Adrenal gland (tissue), 12 donors: ENCODE measurements around the gene LRRC46. TPM values are rescaled to one million over a fixed set of nuclear protein-coding genes. Genes with fewer than 3 reads are reported as not detected.

Experiments
- DNase-seq, 7 donors: peaks; one replicate each; pipeline ENCODE4 v3.0.0-alpha.2; 2019 to 2020
- H3K27ac ChIP-seq, 5 donors: fragments of 200-600 bp; sonication (generic) in 4 of 5; 1 replicate in 3 of 5; 2 replicates in 2 of 5; pipeline versions ENCODE4 v1.5.1 to v1.8.0; 2016 to 2020; ENCODE audit warnings: mild to moderate bottlenecking in 1 of 5
- H3K27me3 ChIP-seq: fragments of 200-600 bp; 2 replicates; pipeline ENCODE4 v1.8.0; 2021
- H3K36me3 ChIP-seq, 2 donors: fragments of 200-600 bp; replicated peaks in 1 of 2; 1 replicate in 1 of 2; 2 replicates in 1 of 2; pipeline versions ENCODE4 v1.5.1 to v1.8.0; 2018 to 2022
- H3K4me1 ChIP-seq, 2 donors: fragments of 200-600 bp; replicated peaks in 1 of 2; 1 replicate in 1 of 2; 2 replicates in 1 of 2; pipeline versions ENCODE4 v1.5.1 to v1.8.0; 2018 to 2021
- H3K4me3 ChIP-seq, 4 donors: fragments of 200-600 bp; sonication (generic) in 3 of 4; one replicate each; pipeline ENCODE4 v1.5.1; 2016 to 2018
- H3K9me3 ChIP-seq, 3 donors: fragments of 200-600 bp; sonication (generic) in 1 of 3; replicated peaks in 1 of 3; 1 replicate in 2 of 3; 2 replicates in 1 of 3; pipeline versions ENCODE4 v1.5.1 to v1.8.0; 2016 to 2021
- POLR2A ChIP-seq, 2 donors: fragments of 450-650 bp; IDR thresholded peaks; one replicate each; pipeline ENCODE4 v1.6.1; 2017; ENCODE audit warnings: antibody characterized with exemption in 2 of 2, mild to moderate bottlenecking in 2 of 2, moderate library complexity in 1 of 2
- WGBS, 4 donors: extraction: QIAGEN DNeasy Blood & Tissue Kit in 2 of 4; methylation state at CpG; one replicate each; pipeline versions ENCODE4 v1.1.5 to v1.1.7; 2013 to 2017; 5-methylcytosine and 5-hydroxymethylcytosine counted together
- intact Hi-C, 2 donors: fragments of 100-400 bp; cut with DNase I; formaldehyde crosslinking; loops; one replicate each; pipeline versions ENCODE4 v1.14.1 to v1.15.0; 2022 to 2023
- polyA plus RNA-seq, 3 donors: library from polyadenylated mRNA; stranded (reverse); fragments of 200-250 nt in 2 of 3; fragments of 350-450 nt in 1 of 3; fragmentation: Illumina TruSeq in 1 of 3; extraction: RNeasy Lipid Tissue Mini Kit (QIAGEN cat#74804) in 1 of 3; gene quantifications; one replicate each; pipeline ENCODE4 v1.2.3, GENCODE V29; 2013 to 2014
- total RNA-seq, 9 donors: library from RNA; depleted of rRNA in 4 of 9; stranded (reverse); fragments of >200 nt in 4 of 9; fragments of 120-200 nt in 1 of 9; fragmentation: NEBNext Ultra II Directional in 1 of 9; extraction: Animal tissue kit (Norgen Biotek cat#: 25700) in 1 of 9; gene quantifications; one replicate each; pipeline versions ENCODE4 v1.1.0 to v1.2.4, GENCODE V29; 2013 to 2023
- TF ChIP-seq, protein P1 (sequence below), 6 experiments: fragments of 450-650 bp in 4 of 6; fragments of 200-600 bp in 2 of 6; sonication (generic) in 1 of 6; IDR thresholded peaks; 1 replicate in 5 of 6; 2 replicates in 1 of 6; pipeline versions ENCODE4 v1.5.1 to v1.8.0; 2016 to 2021; ENCODE audit warnings: antibody characterized with exemption in 6 of 6, mild to moderate bottlenecking in 2 of 6, moderate library complexity in 1 of 6
- donor health status: healthy with polysubstance abuse.
- donor health status: Bipolar disorder and iron deficiency.
- donor health status: DM: yes; HTN: yes; CAD: no.
- donor health status: DM: no; HTN: no; CAD: no.
- donor health status: DM: no; HTN: no; CAD: no.
- donor health status: DM: yes; HTN: yes; CAD: no.

Gene LRRC46
- total and polyA plus RNA-seq, 12 donors = 0.11 to 2.3 (median 0.61) TPM; not detected in 3

DNA sequence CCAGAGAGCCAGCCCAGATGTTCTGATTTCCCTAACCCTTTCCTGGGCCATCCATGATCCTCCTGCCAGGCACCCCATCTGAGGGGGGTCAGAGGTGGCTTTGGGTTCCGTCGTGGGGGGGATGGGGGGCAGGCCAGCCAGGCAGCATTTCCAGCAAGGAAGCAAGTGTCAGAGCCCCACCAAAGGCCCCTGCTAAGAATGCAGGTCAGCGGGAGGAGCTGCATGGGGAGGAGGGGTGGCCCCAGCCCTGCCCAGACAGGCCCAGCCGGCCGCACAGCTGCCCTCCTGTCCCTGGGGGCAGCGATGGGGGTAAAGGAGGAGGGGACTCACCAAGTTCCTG is 11.9 kb downstream of the LRRC46 start:
- Histone ChIP-seq H3K27ac (no peak overlapping the region), H3K36me3 (peaks cover 0 to 5% of the 10 kb centered on the region in 2 donors), H3K27me3 (peaks cover 14% of the 10 kb centered on the region), H3K4me1 (peaks cover 9 to 13% of the 10 kb centered on the region in 2 donors), H3K9me3 (no peaks in the 10 kb centered on the region), H3K4me3 (no peak overlapping the region)
- intact Hi-C loops = loop anchor here in 1 of 2 donors (5.0 kb wide), 1 partner anchor 124 kb away; no protein-coding TSS in a partner anchor
- TF ChIP-seq, protein P1, sequence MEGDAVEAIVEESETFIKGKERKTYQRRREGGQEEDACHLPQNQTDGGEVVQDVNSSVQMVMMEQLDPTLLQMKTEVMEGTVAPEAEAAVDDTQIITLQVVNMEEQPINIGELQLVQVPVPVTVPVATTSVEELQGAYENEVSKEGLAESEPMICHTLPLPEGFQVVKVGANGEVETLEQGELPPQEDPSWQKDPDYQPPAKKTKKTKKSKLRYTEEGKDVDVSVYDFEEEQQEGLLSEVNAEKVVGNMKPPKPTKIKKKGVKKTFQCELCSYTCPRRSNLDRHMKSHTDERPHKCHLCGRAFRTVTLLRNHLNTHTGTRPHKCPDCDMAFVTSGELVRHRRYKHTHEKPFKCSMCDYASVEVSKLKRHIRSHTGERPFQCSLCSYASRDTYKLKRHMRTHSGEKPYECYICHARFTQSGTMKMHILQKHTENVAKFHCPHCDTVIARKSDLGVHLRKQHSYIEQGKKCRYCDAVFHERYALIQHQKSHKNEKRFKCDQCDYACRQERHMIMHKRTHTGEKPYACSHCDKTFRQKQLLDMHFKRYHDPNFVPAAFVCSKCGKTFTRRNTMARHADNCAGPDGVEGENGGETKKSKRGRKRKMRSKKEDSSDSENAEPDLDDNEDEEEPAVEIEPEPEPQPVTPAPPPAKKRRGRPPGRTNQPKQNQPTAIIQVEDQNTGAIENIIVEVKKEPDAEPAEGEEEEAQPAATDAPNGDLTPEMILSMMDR (IDR thresholded peaks at IDR 0.05) = peak in 1 of 6 experiments; percentile 3
- no peak for TF ChIP-seq POLR2A (IDR thresholded peaks at IDR 0.05)
- DNase-seq = no peak
- WGBS, 4 donors = 7 to 31% (median 24%) methylated on average over 3 to 6 of the region's 6 CpGs; no CpG with 5 or more reads in 1 of the 4 donors

DNA sequence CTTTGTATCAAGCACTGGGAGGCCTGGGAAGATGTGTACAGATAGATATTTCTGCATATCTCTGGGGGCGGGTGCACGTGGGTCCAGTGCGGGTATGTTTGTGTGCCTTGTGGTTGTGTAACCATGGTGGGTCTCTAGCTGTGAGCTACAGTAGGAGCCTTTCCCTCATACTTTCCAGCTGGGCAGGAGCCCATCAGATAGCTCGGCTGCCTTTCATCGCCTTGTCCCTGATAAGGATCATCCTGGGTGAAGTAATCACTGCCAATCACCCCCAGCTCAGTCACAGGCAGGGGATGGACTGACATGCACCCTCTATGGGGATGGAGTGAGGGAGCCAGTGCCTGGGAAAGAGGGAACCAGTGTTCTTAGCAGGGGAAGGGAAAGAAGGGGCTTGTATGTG is 12.8 kb downstream of the LRRC46 start:
- Histone ChIP-seq H3K27ac (no peak overlapping the region), H3K9me3 (no peaks in the 10 kb centered on the region), H3K36me3 (no peaks in the 10 kb centered on the region), H3K4me3 (no peak overlapping the region), H3K4me1 (peaks cover 9 to 13% of the 10 kb centered on the region in 2 donors), H3K27me3 (peaks cover 14% of the 10 kb centered on the region)
- WGBS, 4 donors = 34 to 40% (median 36%) methylated on average over 5 of the region's 5 CpGs; no CpG with 5 or more reads in 1 of the 4 donors
- TF ChIP-seq, protein P1 (IDR thresholded peaks at IDR 0.05) = no peak
- TF ChIP-seq POLR2A (IDR thresholded peaks at IDR 0.05) = no peak
- DNase-seq = peak in 4 of 7 donors; percentile 48 to 78 (median 54)
- intact Hi-C loops = loop anchor here in 1 of 2 donors (2.0 to 5.0 kb wide), 2 partner anchors 45 to 123 kb away; no protein-coding TSS in a partner anchor

DNA sequence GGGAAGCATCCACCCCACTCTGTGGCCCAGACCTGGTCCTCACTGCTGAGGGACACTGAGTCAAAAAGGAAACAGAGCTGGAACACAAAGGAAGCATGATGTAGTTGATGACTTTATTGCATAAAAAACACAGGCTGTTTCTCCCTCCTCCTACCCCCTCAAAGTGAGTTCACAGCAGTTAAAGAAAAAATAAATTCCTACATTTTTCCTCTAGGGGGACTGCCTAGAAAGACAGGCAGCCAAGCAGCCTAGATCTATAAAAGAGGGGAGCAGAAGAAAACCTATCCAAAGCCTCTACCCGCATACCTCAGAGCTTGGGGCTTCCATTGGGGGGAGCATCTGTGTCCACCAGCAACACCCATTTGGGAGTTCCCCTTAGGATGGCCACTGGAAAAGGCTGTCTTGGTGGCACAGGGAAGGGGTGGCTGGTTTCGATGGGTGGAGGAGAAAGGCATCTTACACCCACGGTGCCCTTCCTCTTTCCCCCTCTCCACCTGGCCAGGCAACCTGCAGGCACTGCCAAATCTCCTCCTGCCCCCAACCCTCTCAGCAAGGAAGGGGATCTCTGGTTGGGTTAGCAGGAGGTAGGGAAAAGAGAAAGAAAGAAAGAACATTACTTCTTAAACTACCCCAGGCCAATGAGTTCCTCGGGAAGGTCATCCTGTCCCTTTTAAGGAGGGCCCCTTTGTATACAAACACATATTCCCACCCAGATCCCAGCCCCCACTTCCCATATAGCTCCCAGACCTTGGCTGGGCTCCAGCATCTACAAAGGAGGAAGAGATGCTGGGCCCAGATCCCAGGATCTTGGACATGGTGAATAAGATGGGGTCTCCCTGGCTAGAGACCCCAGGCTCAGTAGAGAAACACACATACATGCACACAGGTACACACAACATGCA is 13.6 kb downstream of the LRRC46 start:
- Histone ChIP-seq H3K9me3 (no peaks in the 10 kb centered on the region), H3K36me3 (no peaks in the 10 kb centered on the region), H3K4me1 (peaks cover 8 to 11% of the 10 kb centered on the region in 2 donors), H3K27ac (no peak overlapping the region), H3K4me3 (no peak overlapping the region), H3K27me3 (peaks cover 14% of the 10 kb centered on the region)
- DNase-seq = no peak
- TF ChIP-seq POLR2A (IDR thresholded peaks at IDR 0.05) = no peak
- TF ChIP-seq, protein P1 (IDR thresholded peaks at IDR 0.05) = peak in 5 of 6 experiments; percentile 18 to 38 (median 22)
- intact Hi-C loops = loop anchor here in 1 of 2 donors (2.0 to 5.0 kb wide), 3 partner anchors 44 to 172 kb away; no protein-coding TSS in a partner anchor
- WGBS, 4 donors = 25 to 68% (median 61%) methylated on average over 1 to 4 of the region's 4 CpGs

DNA sequence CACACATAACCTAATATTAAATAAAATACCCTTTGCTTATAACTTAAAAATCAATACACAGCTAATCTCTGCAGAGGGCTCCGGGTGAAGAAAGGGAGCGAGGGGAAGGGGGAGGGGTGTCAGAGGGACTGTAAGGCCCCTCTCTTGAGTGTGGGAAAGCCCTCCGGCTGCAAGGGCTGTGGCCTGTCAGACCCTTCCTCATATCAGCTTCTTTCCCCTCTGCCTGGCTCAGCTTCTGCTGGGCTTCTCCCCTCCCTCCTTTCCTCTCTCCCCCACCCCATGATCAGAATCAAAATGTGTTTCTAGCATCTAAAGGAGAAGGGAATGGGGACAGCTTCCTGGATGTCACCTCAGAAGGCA is 14.2 kb downstream of the LRRC46 start:
- Histone ChIP-seq H3K4me3 (no peak overlapping the region), H3K4me1 (peaks cover 4 to 9% of the 10 kb centered on the region in 2 donors), H3K27ac (no peak overlapping the region), H3K9me3 (no peaks in the 10 kb centered on the region), H3K36me3 (no peaks in the 10 kb centered on the region), H3K27me3 (peaks cover 14% of the 10 kb centered on the region)
- WGBS, 4 donors = 73 to 83% (median 75%) methylated on average over 3 of the region's 3 CpGs
- TF ChIP-seq, protein P1 (IDR thresholded peaks at IDR 0.05) = no peak
- TF ChIP-seq POLR2A (IDR thresholded peaks at IDR 0.05) = no peak
- intact Hi-C loops = loop anchor here in 1 of 2 donors (2.0 to 5.0 kb wide), 2 partner anchors 43 to 172 kb away; no protein-coding TSS in a partner anchor
- no peak for DNase-seq
